ENCODE data around the gene NXPE2. TPM values are rescaled to one million over a fixed set of nuclear protein-coding genes. Genes with fewer than 3 reads are reported as not detected.

The NXPE2 gene
- total and polyA plus RNA-seq, 2 of the 8 experiments (the other 6 are each of a cell fraction or from before 2014, with no cell fraction given), result not detected

GRCh38 chr11:114724916-114725524, 46.7 kb downstream of the NXPE2 start:
- Histone ChIP-seq H3K9me3 (ENCODE audit: insufficient read depth in 2 of 2, low read depth in 1 of 2, low read length in 1 of 2) (0 out of 4 replicates have a peak, but pooled peaks cover 0 to 2% of the 10 kb centered on the region in 2 experiments), H2BK5ac (ENCODE audit: low read depth, low read length) (no peak overlapping the region), H3K56ac (replicated peaks; ENCODE audit: insufficient read length, low read depth, low read length) (no peak overlapping the region), H3K18ac (ENCODE audit: extremely low read depth, low read length) (no peak overlapping the region), H4K20me1 (replicated peaks in 1 of 2; ENCODE audit: control insufficient read depth in 1 of 2, insufficient read depth in 2 of 2, low read length in 2 of 2) (no peaks in the 10 kb centered on the region), H4K91ac (replicated peaks; ENCODE audit: insufficient read length, low read length) (no peak overlapping the region), H3K14ac (ENCODE audit: insufficient read length) (no peak overlapping the region), H4K8ac (ENCODE audit: extremely low read depth, insufficient read depth, low read length) (no peak overlapping the region), H2BK15ac (ENCODE audit: low read length) (no peak overlapping the region), H3K36me3 (ENCODE audit: control insufficient read depth in 2 of 4, insufficient read depth in 4 of 4, low read length in 3 of 4) (no peaks in the 10 kb centered on the region), H3K23ac (ENCODE audit: insufficient read length) (no peak overlapping the region), H3K23me2 (ENCODE audit: low read depth, low read length) (no peaks in the 10 kb centered on the region), H3K27ac (ENCODE audit: low read depth, low read length) (no peak overlapping the region), H3K79me2 (ENCODE audit: control insufficient read depth in 1 of 2, insufficient read depth in 2 of 2, low read length in 2 of 2) (no peaks in the 10 kb centered on the region), H3K4me1 (replicated peaks in 1 of 4; ENCODE audit: control insufficient read depth in 3 of 4, insufficient read depth in 4 of 4, low read length in 3 of 4) (no peaks in the 10 kb centered on the region), H2BK120ac (replicated peaks; ENCODE audit: low read depth, low read length) (no peak overlapping the region), H3K9ac (replicated peaks in 1 of 4; ENCODE audit: extremely low read depth in 1 of 4, low read depth in 3 of 4, low read length in 3 of 4) (no peak overlapping the region), H3K79me1 (ENCODE audit: low read depth, low read length) (no peaks in the 10 kb centered on the region), H3K27me3 (replicated peaks in 1 of 4; ENCODE audit: control insufficient read depth in 3 of 4, extremely low read depth in 1 of 4, insufficient read depth in 3 of 4, low read length in 3 of 4) (no peaks in the 10 kb centered on the region), H2AK5ac (ENCODE audit: low read depth, low read length) (no peak overlapping the region), H2AFZ (ENCODE audit: low read length) (no peak overlapping the region), H3K4me2 (ENCODE audit: insufficient read depth in 1 of 2, low read depth in 2 of 2, low read length in 2 of 2) (no peak overlapping the region), H4K5ac (ENCODE audit: insufficient read length, low read depth, low read length) (no peak overlapping the region), H2BK20ac (ENCODE audit: low read length) (no peak overlapping the region), H3K4me3 (ENCODE audit: extremely low read depth in 1 of 4, insufficient read depth in 2 of 4, low read depth in 3 of 4, low read length in 4 of 4) (no peak overlapping the region), H3K4ac (replicated peaks; ENCODE audit: insufficient read length, low read depth, low read length) (no peak overlapping the region), H2BK12ac (ENCODE audit: low read depth, low read length) (no peak overlapping the region)
- POLR2A ChIA-PET (ENCODE audit: partially characterized antibody), result no interaction called here
- CTCF ChIA-PET (ENCODE audit: partially characterized antibody), result interaction anchor here (0.6 to 1.3 kb wide), 4 partner anchors 10 to 36 kb away, joined by 3 to 4 read pairs (median 3); no protein-coding TSS in a partner anchor
- WGBS, 2 experiments (ENCODE audit: extremely low coverage in 1 of 2, insufficient coverage in 1 of 2, insufficient read length in 1 of 2, insufficient replicate concordance in 2 of 2, low coverage in 1 of 2, low lambda C conversion rate in 2 of 2, missing lambda C conversion rate in 1 of 2), result 92% methylated on average over 3 of the region's 3 CpGs; no CpG with 5 or more reads in 1 of the 2 experiments
- DNase-seq (ENCODE audit: low read depth in 1 of 2, low spot score in 2 of 2) (no peak), FAIRE-seq (no peak)
- TF ChIP-seq KDM5A (IDR thresholded peaks at IDR 0.05; ENCODE audit: low read length), result no peak
- TF ChIP-seq GTF2F1 (IDR thresholded peaks at IDR 0.05; ENCODE audit: borderline replicate concordance, low read depth, low read length), result no peak
- TF ChIP-seq, protein P1, sequence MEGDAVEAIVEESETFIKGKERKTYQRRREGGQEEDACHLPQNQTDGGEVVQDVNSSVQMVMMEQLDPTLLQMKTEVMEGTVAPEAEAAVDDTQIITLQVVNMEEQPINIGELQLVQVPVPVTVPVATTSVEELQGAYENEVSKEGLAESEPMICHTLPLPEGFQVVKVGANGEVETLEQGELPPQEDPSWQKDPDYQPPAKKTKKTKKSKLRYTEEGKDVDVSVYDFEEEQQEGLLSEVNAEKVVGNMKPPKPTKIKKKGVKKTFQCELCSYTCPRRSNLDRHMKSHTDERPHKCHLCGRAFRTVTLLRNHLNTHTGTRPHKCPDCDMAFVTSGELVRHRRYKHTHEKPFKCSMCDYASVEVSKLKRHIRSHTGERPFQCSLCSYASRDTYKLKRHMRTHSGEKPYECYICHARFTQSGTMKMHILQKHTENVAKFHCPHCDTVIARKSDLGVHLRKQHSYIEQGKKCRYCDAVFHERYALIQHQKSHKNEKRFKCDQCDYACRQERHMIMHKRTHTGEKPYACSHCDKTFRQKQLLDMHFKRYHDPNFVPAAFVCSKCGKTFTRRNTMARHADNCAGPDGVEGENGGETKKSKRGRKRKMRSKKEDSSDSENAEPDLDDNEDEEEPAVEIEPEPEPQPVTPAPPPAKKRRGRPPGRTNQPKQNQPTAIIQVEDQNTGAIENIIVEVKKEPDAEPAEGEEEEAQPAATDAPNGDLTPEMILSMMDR (IDR thresholded peaks at IDR 0.05; ENCODE audit: control extremely low read depth in 1 of 3, insufficient read depth in 1 of 3, low read depth in 1 of 3, low read length in 3 of 3), result no peak
- TF ChIP-seq RBBP5 (IDR thresholded peaks at IDR 0.05; ENCODE audit: borderline replicate concordance, low read depth, low read length), result no peak
- no peak for TF ChIP-seq BCL11A (IDR thresholded peaks at IDR 0.05; ENCODE audit: low read depth in 2 of 2, low read length in 2 of 2)
- TF ChIP-seq YY1 (IDR thresholded peaks at IDR 0.05; ENCODE audit: low read depth, low read length), result no peak
- TF ChIP-seq TEAD4 (IDR thresholded peaks at IDR 0.05; ENCODE audit: low read depth, low read length), result no peak
- TF ChIP-seq TCF12 (IDR thresholded peaks at IDR 0.05; ENCODE audit: low read depth, low read length), result no peak
